Caki2 (cell line): ENCODE measurements around the gene NDUFA8. TPM values are rescaled to one million over a fixed set of nuclear protein-coding genes. Genes with fewer than 3 reads are reported as not detected.

ENCODE experiments used
- DNase-seq: peaks from one replicate; pipeline ENCODE4 v3.0.0-alpha.2; 2015; ENCODE audit warnings: low read depth
- in situ Hi-C: cut with HindIII; loops from 2 replicates; pipeline ENCODE4 v1.10.0; 2016; ENCODE audit warnings: low sequenced_read_pairs, low pct_unique_long_range_greater_than_20kb, mixed read lengths
- total RNA-seq: library from RNA; depleted of rRNA; stranded (reverse); fragments of >200 nt; shearing (Covaris generic); gene quantifications from 2 replicates; pipeline ENCODE4 v1.2.3, GENCODE V29; 2014; ENCODE audit warnings: low replicate concordance

NDUFA8 gene
- total RNA-seq, 1 experiment from 2014 or later, result 65.8 TPM

DNA sequence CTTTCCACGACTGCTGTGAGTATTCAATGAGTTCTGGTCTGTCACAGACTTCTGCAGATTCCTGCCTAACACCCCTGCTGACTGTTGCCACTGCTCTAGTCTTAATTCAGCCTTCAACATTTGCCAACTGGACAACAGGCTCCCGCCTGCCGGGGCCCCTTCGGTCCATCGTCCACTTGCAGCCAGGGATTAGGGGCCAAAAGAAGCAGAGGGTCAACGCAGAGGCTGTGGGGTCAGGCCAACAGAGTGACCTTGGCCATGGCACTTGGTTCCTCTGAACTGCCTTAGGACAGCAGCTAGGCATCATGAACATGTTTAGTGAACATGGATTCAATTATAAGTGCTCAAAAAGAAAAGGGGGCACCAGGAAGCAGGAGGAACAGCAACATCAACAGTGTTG, 28.8 kb upstream of the NDUFA8 start:
- in situ Hi-C loops, result no loop called here
- no peak for DNase-seq

DNA sequence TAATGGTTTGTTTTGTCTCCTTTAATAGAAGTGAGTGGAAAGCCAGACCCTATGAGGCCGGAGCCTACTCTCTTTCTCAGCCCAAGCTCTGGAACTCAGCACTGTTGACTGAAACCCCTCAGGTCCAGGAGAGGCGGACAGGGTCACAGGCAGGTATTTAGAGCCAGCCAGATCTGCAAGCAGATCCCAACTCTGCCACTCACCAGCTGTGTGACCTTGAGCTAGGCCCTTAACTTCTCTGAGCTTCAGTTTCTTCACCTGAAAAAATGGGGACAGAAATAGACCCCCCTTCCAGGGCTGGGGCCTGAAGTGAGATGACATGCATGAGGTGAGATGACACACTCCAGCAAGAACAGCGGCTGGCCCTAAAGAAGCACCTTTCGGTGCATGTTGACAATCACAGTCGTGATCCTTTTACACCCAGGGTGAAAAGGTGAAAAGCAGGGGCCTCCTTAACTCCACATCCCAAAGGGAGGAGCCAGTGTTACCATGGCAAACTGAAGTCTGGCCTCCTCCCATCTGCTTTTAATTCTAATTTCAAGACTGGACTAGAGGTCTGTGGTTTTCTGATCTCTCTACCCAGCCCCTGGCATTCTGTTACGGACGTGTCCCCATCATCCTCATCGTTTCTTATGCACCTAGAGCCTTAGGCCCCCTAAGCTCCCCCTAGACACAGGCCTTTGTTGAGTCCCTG, 27.3 kb upstream of the NDUFA8 start:
- in situ Hi-C loops, result no loop called here
- DNase-seq, result no peak

DNA sequence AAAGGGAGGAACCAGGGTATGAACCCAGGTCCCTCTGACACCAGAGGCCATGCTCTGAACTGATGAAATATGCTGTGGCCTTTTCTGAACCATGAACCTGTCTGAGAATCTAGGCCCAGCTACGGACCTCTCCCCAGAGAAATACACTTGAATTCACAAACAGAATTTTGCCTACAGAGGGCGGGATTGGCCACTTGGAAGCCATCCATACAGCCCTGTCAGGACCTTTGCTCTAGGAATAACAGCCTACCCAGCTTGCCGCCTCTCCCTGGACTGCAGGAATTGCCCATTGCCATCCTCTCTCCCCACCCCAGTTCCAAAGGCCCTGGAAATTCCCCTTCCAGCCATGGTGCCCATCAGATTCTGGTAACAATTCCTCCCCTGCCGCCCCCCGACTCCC, 26.7 kb upstream of the NDUFA8 start:
- no peak for DNase-seq
- in situ Hi-C loops, result no loop called here

DNA sequence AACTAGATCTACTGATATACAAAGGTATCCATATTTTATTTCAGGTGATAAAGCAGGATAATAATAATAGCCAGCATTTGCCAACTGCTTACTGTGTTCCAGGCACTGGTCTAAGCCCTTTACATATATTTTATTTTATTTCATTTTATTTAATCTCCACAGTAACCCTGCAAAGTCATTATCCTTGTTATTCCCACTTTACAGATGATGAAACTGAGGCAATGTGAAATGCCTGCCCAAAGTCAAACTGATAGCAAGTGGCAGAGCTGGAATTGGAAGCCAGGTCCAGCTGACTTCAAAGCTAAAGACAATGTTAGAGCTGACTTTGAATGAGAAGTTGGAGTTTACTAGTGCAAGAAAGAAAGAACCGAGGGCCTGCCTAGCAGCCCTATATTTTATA, 25.0 kb upstream of the NDUFA8 start:
- DNase-seq, result no peak
- in situ Hi-C loops, result no loop called here

DNA sequence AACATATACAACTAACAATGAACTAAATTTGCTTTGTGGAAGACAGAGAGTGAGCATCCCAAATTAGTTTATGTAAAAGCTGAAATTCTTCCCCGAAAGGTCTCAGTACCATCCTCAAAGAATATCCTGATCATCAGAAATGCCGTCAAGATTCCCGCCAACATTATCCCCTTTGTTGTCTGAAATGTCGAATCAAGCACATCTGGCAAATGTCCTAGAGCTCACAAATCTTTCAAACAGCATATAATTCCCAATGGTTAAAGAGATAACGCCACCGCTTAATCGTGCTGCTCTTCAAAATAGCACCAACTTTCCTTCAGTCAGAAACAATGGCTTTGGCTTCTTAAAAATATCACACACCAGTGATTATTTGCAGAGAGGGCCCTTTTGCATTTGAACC, 23.9 kb upstream of the NDUFA8 start:
- DNase-seq, result no peak
- in situ Hi-C loops, result no loop called here

DNA sequence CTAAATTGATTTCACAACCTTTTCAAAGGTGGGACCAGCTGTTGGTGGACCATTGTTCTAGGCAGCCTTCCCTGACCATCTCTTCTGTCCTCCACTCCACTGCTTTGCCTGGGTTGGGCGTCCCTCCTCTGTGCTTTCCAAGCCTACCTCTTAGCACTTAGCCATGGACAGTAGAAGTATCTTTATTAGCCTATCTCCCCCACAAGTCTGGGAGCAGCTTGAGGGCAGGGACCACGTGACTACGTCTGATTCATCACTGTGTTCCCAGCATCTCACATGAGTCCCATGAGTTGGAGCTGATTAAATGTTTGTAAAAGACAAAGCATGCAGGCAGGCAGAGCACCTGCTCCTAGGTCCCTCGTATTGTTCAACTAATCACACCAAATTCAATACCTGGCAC, 21.1 kb upstream of the NDUFA8 start:
- DNase-seq, result peak; percentile 64

DNA sequence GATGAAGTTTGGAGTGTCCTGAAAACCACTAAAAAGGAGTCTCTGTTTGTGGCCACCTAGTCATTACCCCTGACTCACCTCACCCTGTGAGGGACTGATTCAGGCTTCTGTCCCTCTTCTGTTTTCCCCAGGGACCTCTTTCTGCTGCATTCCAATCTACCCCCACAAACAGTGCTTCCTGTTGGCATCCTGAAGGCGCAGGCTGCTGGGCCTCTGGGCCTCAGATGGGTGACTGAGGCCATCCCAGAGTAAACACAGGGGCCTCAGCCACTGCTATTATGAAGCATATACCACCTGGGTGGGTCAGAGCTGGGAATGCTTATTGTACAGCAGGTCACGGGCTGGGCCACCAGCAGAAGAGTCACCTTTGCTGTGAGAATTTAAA, 20.1 kb upstream of the NDUFA8 start:
- in situ Hi-C loops, result no loop called here
- DNase-seq, result no peak

More for the DNA sequence above, 21.1 kb upstream of the NDUFA8 start:
- in situ Hi-C loops, result no loop called here

DNA sequence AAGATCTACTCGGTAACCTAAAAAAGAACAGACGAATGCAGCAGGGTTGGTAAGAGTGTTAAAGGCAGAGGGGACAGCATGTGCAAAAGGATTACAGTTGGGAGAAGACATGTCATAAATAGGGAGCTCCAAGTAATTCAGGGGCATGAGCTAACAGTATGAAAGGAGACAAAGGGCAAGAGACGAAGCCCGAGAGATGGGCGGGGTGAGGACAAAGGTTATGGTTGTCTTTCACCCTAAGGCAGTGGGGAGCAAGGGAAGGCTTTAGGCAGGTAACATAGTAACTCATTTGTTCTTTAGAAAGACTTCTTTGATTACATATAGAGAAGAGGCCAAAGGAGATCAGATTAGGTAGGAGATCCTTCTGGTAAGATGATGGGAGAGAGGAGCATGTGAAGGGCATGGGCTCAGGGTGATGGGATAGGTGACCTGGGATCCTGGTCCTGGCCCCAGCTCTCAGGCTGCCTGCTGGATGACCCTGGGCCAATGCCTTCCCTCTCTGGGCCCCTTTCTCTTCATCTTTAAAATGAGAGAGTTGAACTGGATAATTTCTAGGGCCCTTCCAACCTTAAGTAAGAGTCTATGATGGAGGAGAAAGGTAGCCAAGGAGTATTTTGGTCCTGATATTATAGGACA, 19.6 kb upstream of the NDUFA8 start:
- in situ Hi-C loops, result no loop called here

DNA sequence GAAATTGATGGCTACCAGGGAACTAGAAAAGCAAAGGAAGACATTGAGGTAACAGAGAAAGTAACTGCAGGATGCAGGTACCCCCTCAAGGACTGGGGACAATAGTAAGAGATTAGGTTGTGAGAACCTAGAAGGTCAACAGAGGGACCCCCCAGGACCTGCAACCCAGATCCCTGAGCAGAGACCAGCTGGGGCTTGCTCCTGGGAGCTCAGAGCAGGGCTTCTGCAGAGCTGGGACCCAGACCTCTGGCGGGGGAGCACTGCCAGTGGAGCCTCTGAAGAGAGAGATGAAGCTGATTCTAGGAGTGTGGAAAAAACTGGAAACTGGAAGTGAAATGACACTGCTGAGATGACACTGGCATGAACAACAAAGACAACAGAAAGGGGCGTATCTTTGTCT, 17.3 kb upstream of the NDUFA8 start:
- in situ Hi-C loops, result no loop called here
- DNase-seq, result no peak

More for the DNA sequence above, 19.6 kb upstream of the NDUFA8 start:
- DNase-seq, result no peak

DNA sequence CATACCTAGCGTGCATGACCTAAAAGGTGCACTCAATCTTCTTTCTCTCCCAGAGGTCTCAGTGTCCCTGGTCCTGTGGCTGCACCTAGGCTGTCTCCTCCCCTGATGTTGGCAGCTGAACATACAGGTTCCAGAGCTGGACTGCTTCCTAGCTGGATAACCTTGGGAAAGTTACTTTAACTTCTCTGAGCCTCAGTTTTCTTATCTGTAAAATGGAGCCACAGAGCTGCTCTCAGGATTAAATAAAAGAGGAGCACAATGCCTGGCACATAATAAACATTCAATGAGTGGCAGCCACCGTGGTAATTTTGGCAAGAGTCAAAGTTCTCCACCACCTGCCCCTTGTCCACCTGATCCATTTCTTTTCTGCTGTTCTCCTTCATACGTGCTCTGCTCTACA, 14.1 kb upstream of the NDUFA8 start:
- no peak for DNase-seq
- in situ Hi-C loops, result no loop called here

DNA sequence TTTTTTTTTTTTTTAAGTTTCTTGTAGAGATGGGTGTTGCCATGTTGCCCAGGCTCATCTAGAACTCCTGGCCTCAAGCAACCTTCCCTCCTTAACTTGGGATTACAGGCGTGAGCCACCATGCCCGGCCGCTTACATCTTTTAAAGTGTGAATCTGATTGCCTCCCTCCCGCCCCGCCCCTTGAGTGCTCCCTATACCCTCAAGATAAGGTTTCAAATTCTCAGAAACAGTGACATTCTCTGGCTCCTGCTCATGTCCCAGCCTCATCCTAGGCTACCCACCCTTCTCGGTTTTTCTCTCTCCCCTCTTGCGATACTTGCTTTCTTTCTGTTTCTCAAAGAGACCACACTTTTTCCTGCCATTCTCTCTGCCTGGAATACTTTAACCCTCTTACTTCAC, 12.6 kb upstream of the NDUFA8 start:
- in situ Hi-C loops, result no loop called here
- no peak for DNase-seq

DNA sequence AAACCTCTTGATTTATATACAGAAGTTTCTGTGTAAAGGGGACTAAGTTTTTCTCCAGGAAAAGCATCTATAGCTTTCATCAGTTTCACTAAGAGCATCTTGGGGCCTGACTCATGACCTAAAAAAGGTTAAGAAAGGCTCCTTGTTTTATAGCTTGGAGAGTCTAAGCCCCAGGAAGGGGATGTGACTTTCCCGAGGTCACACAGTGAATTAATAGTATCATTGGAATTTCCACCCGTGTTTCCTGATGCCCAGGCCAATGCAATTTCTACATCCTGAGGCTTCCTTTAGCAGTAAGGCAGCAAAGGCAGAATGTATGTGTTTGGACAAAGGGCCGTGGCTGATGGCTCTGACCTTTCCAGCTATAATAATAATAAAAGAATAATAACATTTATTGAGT, 8.8 kb upstream of the NDUFA8 start:
- DNase-seq, result no peak
- in situ Hi-C loops, result no loop called here

DNA sequence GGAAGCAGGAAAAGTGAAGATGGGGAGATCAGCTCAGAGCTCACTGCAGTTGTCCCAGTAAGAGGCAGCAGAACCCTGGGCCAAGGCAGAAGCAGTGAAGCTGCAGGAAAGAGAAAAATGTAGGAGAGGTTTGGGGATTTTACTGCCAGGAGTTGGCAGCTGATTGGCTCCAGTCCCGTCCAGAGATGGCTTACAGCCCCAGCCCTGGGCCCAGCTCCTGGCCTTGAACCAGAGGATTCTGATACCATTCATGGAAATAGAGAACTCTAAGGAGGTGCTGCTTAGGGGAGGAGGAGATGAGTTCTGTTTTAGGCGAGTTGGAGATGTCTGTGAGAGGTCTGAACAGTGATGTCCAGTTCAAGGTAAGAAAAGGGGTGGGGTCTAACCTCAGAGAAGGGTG, 4.7 kb upstream of the NDUFA8 start:
- DNase-seq, result no peak
- in situ Hi-C loops, result no loop called here

DNA sequence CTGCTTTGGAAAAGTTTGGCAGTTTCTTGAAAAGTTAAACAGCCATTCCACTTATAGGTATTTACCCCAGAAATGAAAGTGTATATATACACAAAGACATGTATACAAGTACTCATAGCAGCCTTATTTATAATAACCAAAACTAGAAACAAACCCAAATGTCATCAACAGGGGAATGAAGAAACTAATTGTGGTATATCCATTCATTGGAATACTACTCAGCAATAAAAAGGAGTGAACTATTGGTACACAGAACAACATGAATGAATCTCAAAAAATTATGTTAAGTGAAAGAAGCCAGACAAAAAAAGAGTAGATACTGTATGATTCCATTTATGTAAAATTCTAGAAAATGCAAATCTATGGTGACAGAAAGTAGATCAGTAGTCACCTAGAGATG, 2.8 kb upstream of the NDUFA8 start:
- DNase-seq, result no peak
- in situ Hi-C loops, result no loop called here

DNA sequence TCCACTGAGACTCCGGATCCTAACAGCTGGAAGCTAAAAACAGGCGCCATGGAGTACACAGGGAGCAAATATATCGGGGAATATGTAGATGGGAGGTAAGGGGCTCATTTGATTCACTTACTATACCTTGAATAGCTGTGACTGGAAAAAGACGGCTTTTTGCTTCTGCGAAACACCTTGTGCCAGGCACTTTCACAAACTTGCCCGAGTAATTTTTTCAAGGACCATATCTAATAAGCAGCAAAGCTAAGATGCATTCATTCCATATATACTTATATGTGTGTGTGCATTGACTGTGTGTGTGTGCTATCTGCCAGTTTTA, 307 bp upstream of the NDUFA8 start:
- in situ Hi-C loops, result no loop called here

DNA sequence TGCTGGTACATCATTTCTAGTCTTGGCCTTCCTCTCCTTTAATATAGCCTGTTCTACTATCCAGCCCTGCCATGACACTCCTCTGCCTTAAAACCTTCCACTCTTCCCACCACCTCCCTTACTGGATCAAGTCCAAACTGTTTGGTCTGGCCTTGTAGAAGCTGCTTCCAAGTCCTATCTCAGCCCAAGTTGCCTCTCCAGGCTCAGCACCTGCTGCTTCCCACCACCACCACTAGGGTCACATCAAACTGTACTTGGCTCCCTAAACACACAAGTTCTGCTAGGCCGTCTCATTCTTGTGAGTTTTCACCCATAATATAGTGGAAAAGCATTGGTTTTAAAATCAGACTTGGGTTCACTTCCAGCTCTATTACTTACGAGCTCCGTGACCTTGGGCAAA, 1.4 kb downstream of the NDUFA8 start:
- peak; percentile 18 for DNase-seq
- in situ Hi-C loops, result no loop called here

More for the DNA sequence above, 307 bp upstream of the NDUFA8 start:
- DNase-seq, result no peak

DNA sequence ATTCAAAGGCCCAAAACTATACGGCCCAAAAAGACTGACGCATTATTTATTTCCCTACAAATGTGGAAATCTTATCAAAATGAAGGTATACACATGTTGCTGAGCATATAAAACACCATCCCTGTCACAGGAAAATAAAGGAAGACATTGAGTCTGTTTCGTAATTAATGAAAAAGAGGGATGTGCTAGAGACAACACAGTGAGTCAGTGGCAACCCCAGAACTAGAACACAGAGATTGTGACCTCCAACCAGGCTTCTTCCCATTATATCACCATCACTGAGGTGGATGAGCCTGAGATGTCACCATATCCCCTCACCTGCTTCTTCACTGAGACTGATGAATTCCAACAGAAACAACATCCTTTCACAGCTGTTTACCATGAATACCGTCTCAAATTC, 3.8 kb downstream of the NDUFA8 start:
- in situ Hi-C loops, result no loop called here
- DNase-seq, result no peak

DNA sequence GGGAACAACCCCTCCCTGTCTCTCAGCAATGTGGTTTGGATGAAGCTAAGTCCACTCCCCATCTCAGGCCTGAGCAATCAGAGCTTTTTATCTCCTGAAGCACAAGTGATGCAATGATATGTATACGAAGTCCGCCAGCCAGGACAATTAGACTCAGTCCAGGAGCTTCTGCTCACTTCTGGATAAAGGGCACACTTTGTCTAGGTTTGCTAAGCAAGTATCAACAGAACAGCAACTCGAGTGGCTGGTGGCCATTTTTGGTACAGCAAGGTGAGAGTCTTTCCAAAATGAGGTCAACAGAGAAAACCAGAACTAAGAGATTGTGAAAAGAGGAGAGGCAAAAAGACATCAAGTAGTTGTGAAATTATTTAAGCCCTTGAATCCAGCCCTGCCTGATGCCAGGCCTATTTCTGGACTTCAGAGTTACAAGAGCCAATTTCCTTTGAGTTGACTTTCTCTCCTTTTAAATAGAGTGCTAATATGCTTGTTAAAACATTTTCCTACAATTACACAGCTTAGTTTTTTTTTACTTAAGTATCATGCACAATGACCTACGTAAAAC, 8.2 kb downstream of the NDUFA8 start:
- in situ Hi-C loops, result no loop called here
- no peak for DNase-seq

DNA sequence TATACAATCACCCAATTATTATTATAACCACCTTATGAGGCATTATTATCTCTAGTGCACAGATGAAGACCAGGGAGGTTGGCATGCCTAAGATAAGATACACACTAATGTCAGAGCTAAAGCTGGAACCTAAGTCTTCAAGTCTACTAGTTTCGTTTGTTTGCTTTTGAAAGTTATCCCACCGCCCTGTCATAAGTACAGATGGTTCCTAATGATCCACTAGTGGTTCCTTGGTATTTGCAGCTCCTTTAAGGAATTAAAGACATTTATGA, 14.1 kb downstream of the NDUFA8 start:
- no peak for DNase-seq
- in situ Hi-C loops, result no loop called here

DNA sequence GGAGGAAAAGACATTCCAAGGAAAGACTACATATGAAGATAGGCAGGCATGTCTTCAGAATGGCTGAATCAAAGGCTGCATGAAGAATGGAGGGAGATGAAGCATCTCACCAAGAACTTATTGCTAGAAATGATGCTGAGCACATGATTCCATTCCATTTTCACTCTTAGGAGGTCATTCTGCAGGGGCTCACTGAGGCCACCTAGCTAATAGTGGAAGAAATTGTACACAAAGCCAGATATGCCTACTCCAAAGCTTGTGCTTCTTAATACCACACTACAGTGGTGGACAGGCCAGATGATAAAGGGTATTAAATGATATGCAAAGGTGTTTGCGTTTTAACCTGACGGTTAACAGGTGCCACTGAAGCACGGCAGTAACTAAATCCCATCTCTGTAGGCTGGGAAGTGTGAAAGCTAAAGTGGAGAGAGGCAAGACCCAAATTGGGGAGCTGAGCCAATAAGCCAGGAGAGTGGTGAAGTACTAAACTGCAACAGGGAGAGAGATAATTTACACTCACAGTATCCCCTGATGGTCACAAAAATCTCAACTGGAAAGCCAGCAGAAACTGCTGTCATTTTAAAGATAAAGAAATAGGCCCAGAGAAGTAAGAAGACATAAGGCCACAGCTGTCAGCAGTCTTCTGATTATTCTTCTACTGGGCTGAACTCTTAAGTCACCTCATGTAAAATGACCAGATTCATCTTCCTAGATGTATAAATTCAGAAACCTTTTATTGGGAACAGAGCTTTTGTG, 14.6 kb downstream of the NDUFA8 start:
- in situ Hi-C loops, result no loop called here
- DNase-seq, result no peak
